Tibial nerve (tissue), 4 donors: ENCODE results near the gene ZNF746. TPM values are rescaled to one million over a fixed set of nuclear protein-coding genes. Genes with fewer than 3 reads are reported as not detected.

Experiments
- DNase-seq, 2 donors: peaks; one replicate each; pipeline ENCODE4 v3.0.0-alpha.2; 2019; ENCODE audit warnings: low spot score in 2 of 2
- H3K27ac ChIP-seq, 4 donors: fragments of 200-600 bp; sonication (generic) in 3 of 4; one replicate each; pipeline ENCODE4 v1.5.1; 2017 to 2019; ENCODE audit warnings: mild to moderate bottlenecking in 1 of 4
- H3K27me3 ChIP-seq, 2 donors: fragments of 200-600 bp; sonication (generic) in 1 of 2; one replicate each; pipeline versions ENCODE4 v1.5.1 to v1.6.0; 2017 to 2019
- H3K36me3 ChIP-seq, 3 donors: fragments of 200-600 bp; sonication (generic); one replicate each; pipeline ENCODE4 v1.5.1; 2018 to 2019
- H3K4me1 ChIP-seq, 4 donors: fragments of 200-600 bp; sonication (generic) in 3 of 4; one replicate each; pipeline ENCODE4 v1.5.1; 2017 to 2019
- H3K4me3 ChIP-seq, 4 donors: fragments of 200-600 bp; sonication (generic) in 3 of 4; one replicate each; pipeline ENCODE4 v1.5.1; 2017 to 2019; ENCODE audit warnings: mild to moderate bottlenecking in 1 of 4, moderate library complexity in 1 of 4
- H3K9me3 ChIP-seq, 4 donors: fragments of 200-600 bp; sonication (generic) in 3 of 4; one replicate each; pipeline ENCODE4 v1.5.1; 2017 to 2019
- CTCF ChIP-seq, 5 experiments: fragments of 200-600 bp in 3 of 5; fragments of 450-650 bp in 2 of 5; sonication (generic) in 3 of 5; IDR thresholded peaks; one replicate each; pipeline ENCODE4 v1.5.1; 2016 to 2019; ENCODE audit warnings: antibody characterized with exemption in 5 of 5, mild to moderate bottlenecking in 3 of 5, moderate library complexity in 2 of 5
- EP300 ChIP-seq, 2 donors: sonication (generic); formaldehyde crosslinking; IDR thresholded peaks; one replicate each; pipeline ENCODE4 v1.6.1; 2017; ENCODE audit warnings: antibody characterized with exemption in 2 of 2, mild to moderate bottlenecking in 1 of 2
- POLR2A ChIP-seq, 2 donors: fragments of 450-650 bp; IDR thresholded peaks; one replicate each; pipeline ENCODE4 v1.6.1; 2017; ENCODE audit warnings: antibody characterized with exemption in 2 of 2, mild to moderate bottlenecking in 2 of 2, moderate library complexity in 2 of 2
- whole genome bisulfite sequencing, 2 donors: methylation state at CpG; one replicate each; pipeline ENCODE4 v1.1.5; 2018; 5-methylcytosine and 5-hydroxymethylcytosine counted together
- total RNA-seq, 4 donors: library from RNA; depleted of rRNA; stranded (reverse); fragments of >200 nt; gene quantifications; one replicate each; pipeline ENCODE4 v1.1.0, GENCODE V29; 2016

ZNF746 gene
- total RNA-seq, 4 donors from 2014 or later: 28.4 to 43.2 (median 32.9) TPM

DNA sequence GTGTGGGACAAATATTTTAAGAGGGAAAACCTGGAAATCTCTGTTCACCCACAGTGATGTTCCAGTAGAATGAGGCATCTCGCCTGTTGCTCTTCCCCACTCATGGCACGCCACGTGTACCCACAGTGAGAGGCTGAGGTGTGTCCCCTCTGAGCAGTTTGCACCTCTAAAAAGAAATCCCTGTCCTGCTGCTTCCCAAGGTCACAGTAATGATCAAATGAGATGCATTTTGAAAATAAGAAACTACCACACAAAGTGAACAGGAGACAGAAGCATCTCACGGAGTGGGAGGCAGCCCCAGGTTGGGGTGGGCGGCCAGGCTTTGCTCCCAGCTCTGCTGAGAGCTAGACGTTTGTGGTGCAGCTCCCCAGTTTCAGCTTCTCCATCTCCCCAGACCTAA lies 24.4 kb downstream of the ZNF746 start:
- WGBS, 2 donors: 89 to 95% methylated on average over 6 of the region's 6 CpGs
- H3K27me3 ChIP-seq: no peaks in the 10 kb centered on the region
- peaks cover 0 to 5% (median 0%) of the 10 kb centered on the region in 4 donors for H3K9me3 ChIP-seq
- peaks cover 3 to 85% (median 15%) of the 10 kb centered on the region in 3 donors for H3K36me3 ChIP-seq
- no peak for DNase-seq
- no peak overlapping the region for H3K27ac ChIP-seq
- H3K4me3 ChIP-seq: no peak overlapping the region
- no peaks in the 10 kb centered on the region for H3K4me1 ChIP-seq
- TF ChIP-seq EP300 (IDR thresholded peaks at IDR 0.05) (no peak), POLR2A (IDR thresholded peaks at IDR 0.05) (no peak), CTCF (IDR thresholded peaks at IDR 0.05) (no peak)

- no peak for TF ChIP-seq POLR2A (IDR thresholded peaks at IDR 0.05)
- TF ChIP-seq CTCF (IDR thresholded peaks at IDR 0.05): no peak
- TF ChIP-seq EP300 (IDR thresholded peaks at IDR 0.05): no peak
- Histone ChIP-seq H3K4me3 (no peak overlapping the region), H3K36me3 (peaks cover 0 to 67% (median 5%) of the 10 kb centered on the region in 3 donors), H3K4me1 (no peaks in the 10 kb centered on the region), H3K27me3 (no peaks in the 10 kb centered on the region), H3K9me3 (peaks cover 0 to 5% (median 0%) of the 10 kb centered on the region in 4 donors), H3K27ac (no peak overlapping the region)
- 96 to 98% methylated on average over 6 of the region's 6 CpGs for WGBS, 2 donors
- DNase-seq: no peak
Measured at GRCh38 chr7:149471289-149471953, 26.2 kb downstream of the ZNF746 start.

DNA sequence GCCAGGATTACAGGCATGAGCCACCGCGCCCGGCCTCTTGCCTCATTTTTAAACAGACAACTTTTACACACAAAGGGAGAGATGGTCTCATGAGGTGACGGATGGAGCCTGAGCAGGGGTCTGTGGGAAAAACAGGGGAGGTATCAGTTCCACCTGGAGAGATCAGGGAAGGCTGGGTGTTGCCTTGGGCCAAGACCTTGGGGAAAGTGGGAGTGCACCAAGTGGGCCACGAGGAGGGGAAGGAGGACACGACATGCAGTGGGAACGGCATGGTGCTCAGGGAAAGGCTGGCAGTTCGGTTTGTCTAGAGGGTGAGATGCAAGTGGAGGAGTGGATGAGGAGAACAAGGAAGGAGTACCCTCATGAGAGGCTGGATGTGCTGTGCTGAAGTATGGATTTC lies 27.8 kb downstream of the ZNF746 start:
- TF ChIP-seq EP300 (IDR thresholded peaks at IDR 0.05) (no peak), CTCF (IDR thresholded peaks at IDR 0.05) (no peak), POLR2A (IDR thresholded peaks at IDR 0.05) (no peak)
- DNase-seq: no peak
- H3K36me3 ChIP-seq: peaks cover 0 to 51% (median 5%) of the 10 kb centered on the region in 3 donors
- H3K27me3 ChIP-seq: no peaks in the 10 kb centered on the region
- H3K4me1 ChIP-seq: no peaks in the 10 kb centered on the region
- peaks cover 0 to 5% (median 0%) of the 10 kb centered on the region in 4 donors for H3K9me3 ChIP-seq
- no peak overlapping the region for H3K27ac ChIP-seq
- H3K4me3 ChIP-seq: no peak overlapping the region
- 92 to 96% methylated on average over 8 of the region's 8 CpGs for WGBS, 2 donors

- Histone ChIP-seq H3K27ac (no peak overlapping the region), H3K27me3 (no peaks in the 10 kb centered on the region), H3K36me3 (peaks cover 0 to 35% (median 0%) of the 10 kb centered on the region in 3 donors), H3K4me1 (no peaks in the 10 kb centered on the region), H3K9me3 (peaks cover 0 to 5% (median 0%) of the 10 kb centered on the region in 4 donors), H3K4me3 (no peak overlapping the region)
- TF ChIP-seq EP300 (IDR thresholded peaks at IDR 0.05) (no peak), POLR2A (IDR thresholded peaks at IDR 0.05) (no peak), CTCF (IDR thresholded peaks at IDR 0.05) (no peak)
- 64 to 91% methylated on average over 4 to 5 of the region's 5 CpGs for WGBS, 2 donors
- no peak for DNase-seq
Measured at GRCh38 chr7:149468208-149468607, 29.4 kb downstream of the ZNF746 start.

DNA sequence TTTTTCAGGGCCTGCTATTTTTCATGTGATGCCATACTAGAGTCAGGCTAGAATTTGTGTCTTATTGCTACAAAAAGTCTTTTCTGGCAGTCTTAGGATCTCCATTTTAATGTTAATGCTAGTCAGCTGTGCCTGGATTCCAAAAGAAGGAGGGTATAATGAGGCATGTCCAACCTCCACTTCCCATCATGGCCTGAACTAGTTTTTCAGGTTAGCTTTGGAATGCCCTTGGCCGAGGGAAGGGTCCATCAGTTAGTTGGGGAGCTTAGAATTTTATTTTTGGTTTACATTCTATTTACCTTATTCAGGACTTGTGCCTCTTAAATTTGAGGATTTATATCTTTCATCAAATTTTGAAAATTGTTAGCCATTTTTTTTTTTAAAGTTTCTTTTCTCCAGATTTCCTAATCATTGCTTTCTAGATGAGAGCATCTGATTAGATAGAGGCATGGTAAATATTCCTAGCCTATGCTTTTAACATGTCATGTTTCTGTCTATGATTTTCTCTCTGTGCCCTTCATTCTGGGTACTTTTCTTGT lies 30.2 kb downstream of the ZNF746 start:
- TF ChIP-seq POLR2A (IDR thresholded peaks at IDR 0.05) (no peak), CTCF (IDR thresholded peaks at IDR 0.05) (no peak), EP300 (IDR thresholded peaks at IDR 0.05) (no peak)

More for the DNA sequence above, 30.2 kb downstream of the ZNF746 start:
- Histone ChIP-seq H3K27me3 (no peaks in the 10 kb centered on the region), H3K36me3 (peaks cover 0 to 27% (median 0%) of the 10 kb centered on the region in 3 donors), H3K4me3 (no peak overlapping the region), H3K9me3 (peaks cover 0 to 5% (median 0%) of the 10 kb centered on the region in 4 donors), H3K4me1 (no peaks in the 10 kb centered on the region), H3K27ac (no peak overlapping the region)
- DNase-seq: no peak
- WGBS, 2 donors: 83% methylated on average over 1 of the region's 1 CpG
